ENCODE results near the gene PCSK6. TPM values are rescaled to one million over a fixed set of nuclear protein-coding genes. Genes with fewer than 3 reads are reported as not detected.

Gene PCSK6
- total RNA-seq, 1 donor from 2014 or later = 3.8 TPM

DNA sequence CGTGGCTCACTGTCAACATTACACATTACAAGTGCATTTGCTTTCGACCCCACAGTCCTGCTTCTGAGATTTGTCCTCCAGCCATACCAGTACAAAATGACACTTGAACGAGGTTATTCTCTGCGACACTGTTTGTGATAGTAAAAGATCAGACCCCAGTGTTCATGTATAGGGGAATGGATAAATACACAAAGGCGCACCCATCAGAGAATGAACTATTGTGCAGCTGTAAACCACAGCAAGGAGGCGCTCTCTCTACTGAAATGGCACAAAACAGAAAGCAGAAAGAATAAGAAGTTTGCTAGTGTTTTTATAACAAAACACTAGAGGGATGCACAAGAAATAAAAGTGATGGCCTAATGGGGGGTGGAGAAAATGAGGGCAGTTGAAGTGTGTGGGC lies 232.8 kb downstream of the PCSK6 start:
- H3K27ac Mint-ChIP-seq (ENCODE audit: unreplicated experiment) = no peak overlapping the region
- DNase-seq = no peak
- H3K4me1 Mint-ChIP-seq (ENCODE audit: low read depth, unreplicated experiment) = peaks cover 27% of the 10 kb centered on the region
- no peak overlapping the region for H3K4me3 Mint-ChIP-seq (ENCODE audit: unreplicated experiment)
- no peaks in the 10 kb centered on the region for H3K36me3 Mint-ChIP-seq (ENCODE audit: unreplicated experiment)
- peaks cover 5% of the 10 kb centered on the region for H3K27me3 Mint-ChIP-seq (ENCODE audit: unreplicated experiment)
- peaks cover 4% of the 10 kb centered on the region for H3K9me3 Mint-ChIP-seq (ENCODE audit: unreplicated experiment)
- TF ChIP-seq, protein P1, sequence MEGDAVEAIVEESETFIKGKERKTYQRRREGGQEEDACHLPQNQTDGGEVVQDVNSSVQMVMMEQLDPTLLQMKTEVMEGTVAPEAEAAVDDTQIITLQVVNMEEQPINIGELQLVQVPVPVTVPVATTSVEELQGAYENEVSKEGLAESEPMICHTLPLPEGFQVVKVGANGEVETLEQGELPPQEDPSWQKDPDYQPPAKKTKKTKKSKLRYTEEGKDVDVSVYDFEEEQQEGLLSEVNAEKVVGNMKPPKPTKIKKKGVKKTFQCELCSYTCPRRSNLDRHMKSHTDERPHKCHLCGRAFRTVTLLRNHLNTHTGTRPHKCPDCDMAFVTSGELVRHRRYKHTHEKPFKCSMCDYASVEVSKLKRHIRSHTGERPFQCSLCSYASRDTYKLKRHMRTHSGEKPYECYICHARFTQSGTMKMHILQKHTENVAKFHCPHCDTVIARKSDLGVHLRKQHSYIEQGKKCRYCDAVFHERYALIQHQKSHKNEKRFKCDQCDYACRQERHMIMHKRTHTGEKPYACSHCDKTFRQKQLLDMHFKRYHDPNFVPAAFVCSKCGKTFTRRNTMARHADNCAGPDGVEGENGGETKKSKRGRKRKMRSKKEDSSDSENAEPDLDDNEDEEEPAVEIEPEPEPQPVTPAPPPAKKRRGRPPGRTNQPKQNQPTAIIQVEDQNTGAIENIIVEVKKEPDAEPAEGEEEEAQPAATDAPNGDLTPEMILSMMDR (IDR thresholded peaks at IDR 0.05; ENCODE audit: partially characterized antibody, unreplicated experiment) = no peak

GRCh38 chr15:101255615-101256241 lies 233.8 kb downstream of the PCSK6 start:
- TF ChIP-seq, protein P1 (IDR thresholded peaks at IDR 0.05; ENCODE audit: partially characterized antibody, unreplicated experiment) = no peak
- H3K4me3 Mint-ChIP-seq (ENCODE audit: unreplicated experiment) = peak overlapping the region; percentile 32
- peak overlapping the region; percentile 83 for H3K27ac Mint-ChIP-seq (ENCODE audit: unreplicated experiment)
- peaks cover 27% of the 10 kb centered on the region for H3K4me1 Mint-ChIP-seq (ENCODE audit: low read depth, unreplicated experiment)
- peaks cover 5% of the 10 kb centered on the region for H3K27me3 Mint-ChIP-seq (ENCODE audit: unreplicated experiment)
- H3K9me3 Mint-ChIP-seq (ENCODE audit: unreplicated experiment) = peaks cover 5% of the 10 kb centered on the region
- no peak for DNase-seq
- no peaks in the 10 kb centered on the region for H3K36me3 Mint-ChIP-seq (ENCODE audit: unreplicated experiment)

- peaks cover 34% of the 10 kb centered on the region for H3K4me1 Mint-ChIP-seq (ENCODE audit: low read depth, unreplicated experiment)
These were observed 234.5 kb downstream of the PCSK6 start for GRCh38 chr15:101255051-101255395.

GRCh38 chr15:101254157-101255050 lies 235.1 kb downstream of the PCSK6 start:
- Mint-ChIP-seq H3K4me1 (ENCODE audit: low read depth, unreplicated experiment) (peaks cover 38% of the 10 kb centered on the region), H3K4me3 (ENCODE audit: unreplicated experiment) (no peak overlapping the region), H3K27ac (ENCODE audit: unreplicated experiment) (no peak overlapping the region), H3K36me3 (ENCODE audit: unreplicated experiment) (no peaks in the 10 kb centered on the region), H3K9me3 (ENCODE audit: unreplicated experiment) (peaks cover 7% of the 10 kb centered on the region), H3K27me3 (ENCODE audit: unreplicated experiment) (peaks cover 5% of the 10 kb centered on the region)
- no peak for DNase-seq
- TF ChIP-seq, protein P1 (IDR thresholded peaks at IDR 0.05; ENCODE audit: partially characterized antibody, unreplicated experiment) = no peak

More at GRCh38 chr15:101255051-101255395, 234.5 kb downstream of the PCSK6 start:
- no peaks in the 10 kb centered on the region for H3K36me3 Mint-ChIP-seq (ENCODE audit: unreplicated experiment)
- H3K27ac Mint-ChIP-seq (ENCODE audit: unreplicated experiment) = no peak overlapping the region
- DNase-seq = no peak
- peaks cover 7% of the 10 kb centered on the region for H3K9me3 Mint-ChIP-seq (ENCODE audit: unreplicated experiment)
- peak overlapping the region; percentile 32 for H3K4me3 Mint-ChIP-seq (ENCODE audit: unreplicated experiment)
- TF ChIP-seq, protein P1 (IDR thresholded peaks at IDR 0.05; ENCODE audit: partially characterized antibody, unreplicated experiment) = no peak
- H3K27me3 Mint-ChIP-seq (ENCODE audit: unreplicated experiment) = peaks cover 5% of the 10 kb centered on the region

Other genes with a start within 250 kb of the PCSK6 start
- gene CHSY1, start 237.7 kb downstream of the PCSK6 start, total RNA-seq (ENCODE audit: unreplicated experiment) = 38.2 TPM
- gene SELENOS, start 212.2 kb downstream of the PCSK6 start, total RNA-seq (ENCODE audit: unreplicated experiment) = 46.9 TPM
- 73.5 TPM for gene SNRPA1, start 194.5 kb downstream of the PCSK6 start, total RNA-seq (ENCODE audit: unreplicated experiment)
- gene TM2D3, start 162.7 kb upstream of the PCSK6 start, total RNA-seq (ENCODE audit: unreplicated experiment) = 58.6 TPM
- 40.1 TPM for gene TARS3, start 234.8 kb upstream of the PCSK6 start, total RNA-seq (ENCODE audit: unreplicated experiment)

All from glutamatergic neuron (in vitro differentiated cells).